Testis (tissue), 3 donors: ENCODE results near the gene SLC29A1. TPM values are rescaled to one million over a fixed set of nuclear protein-coding genes. Genes with fewer than 3 reads are reported as not detected.
A peak's percentile ranks its signal among the peaks of the same experiment; 100 is the strongest.

Experiments
- DNase-seq: peaks from one replicate; pipeline ENCODE4 v3.0.0-alpha.2; 2019
- H3K27ac ChIP-seq, 2 donors: fragments of 200-600 bp; sonication (generic); one replicate each; pipeline ENCODE4 v1.5.1; 2019
- H3K27me3 ChIP-seq: fragments of 200-600 bp; sonication (generic); one replicate; pipeline ENCODE4 v1.5.1; 2019
- H3K36me3 ChIP-seq: fragments of 200-600 bp; sonication (generic); one replicate; pipeline ENCODE4 v1.5.1; 2017; ENCODE audit warnings: low read depth; ENCODE audit errors: missing control alignments
- H3K4me1 ChIP-seq: fragments of 200-600 bp; sonication (generic); one replicate; pipeline ENCODE4 v1.5.1; 2019
- H3K4me3 ChIP-seq, 2 donors: fragments of 200-600 bp; sonication (generic); one replicate each; pipeline ENCODE4 v1.5.1; 2017 to 2019
- H3K9me3 ChIP-seq: fragments of 200-600 bp; sonication (generic); one replicate; pipeline ENCODE4 v1.5.1; 2017
- POLR2A ChIP-seq: fragments of 450-650 bp; IDR thresholded peaks from one replicate; pipeline ENCODE4 v1.6.1; 2017; ENCODE audit warnings: antibody characterized with exemption, mild to moderate bottlenecking, moderate library complexity
- WGBS, 2 donors: methylation state at CpG; one replicate each; pipeline ENCODE4 v1.1.5; 2018; 5-methylcytosine and 5-hydroxymethylcytosine counted together
- intact Hi-C: fragments of 100-400 bp; cut with DNase I; formaldehyde crosslinking; loops from one replicate; pipeline ENCODE4 v1.15.1; 2023; ENCODE audit warnings: low total_unique reads
- polyA plus RNA-seq: library from polyadenylated mRNA; stranded (reverse); fragments of 350-450 nt; fragmentation: Illumina TruSeq; extraction: RNeasy Lipid Tissue Mini Kit (QIAGEN cat#74804); gene quantifications from one replicate; pipeline ENCODE4 v1.2.3, GENCODE V29; 2014; ENCODE audit warnings: low read depth, low replicate concordance; ENCODE audit not compliant: insufficient read depth
- total RNA-seq, 2 donors: library from RNA; depleted of rRNA; stranded (reverse); fragments of >200 nt; gene quantifications; one replicate each; pipeline ENCODE4 v1.2.3, GENCODE V29; 2016
- TF ChIP-seq, protein P1 (sequence below), 3 experiments: fragments of 450-650 bp in 2 of 3; fragments of 200-600 bp in 1 of 3; sonication (generic) in 1 of 3; IDR thresholded peaks; one replicate each; pipeline ENCODE4 v1.5.1; 2016 to 2019; ENCODE audit warnings: antibody characterized with exemption in 3 of 3, mild to moderate bottlenecking in 2 of 3, moderate library complexity in 1 of 3

The SLC29A1 gene
- total and polyA plus RNA-seq, 3 donors from 2014 or later = 41.2 to 70.0 (median 51.3) TPM

DNA sequence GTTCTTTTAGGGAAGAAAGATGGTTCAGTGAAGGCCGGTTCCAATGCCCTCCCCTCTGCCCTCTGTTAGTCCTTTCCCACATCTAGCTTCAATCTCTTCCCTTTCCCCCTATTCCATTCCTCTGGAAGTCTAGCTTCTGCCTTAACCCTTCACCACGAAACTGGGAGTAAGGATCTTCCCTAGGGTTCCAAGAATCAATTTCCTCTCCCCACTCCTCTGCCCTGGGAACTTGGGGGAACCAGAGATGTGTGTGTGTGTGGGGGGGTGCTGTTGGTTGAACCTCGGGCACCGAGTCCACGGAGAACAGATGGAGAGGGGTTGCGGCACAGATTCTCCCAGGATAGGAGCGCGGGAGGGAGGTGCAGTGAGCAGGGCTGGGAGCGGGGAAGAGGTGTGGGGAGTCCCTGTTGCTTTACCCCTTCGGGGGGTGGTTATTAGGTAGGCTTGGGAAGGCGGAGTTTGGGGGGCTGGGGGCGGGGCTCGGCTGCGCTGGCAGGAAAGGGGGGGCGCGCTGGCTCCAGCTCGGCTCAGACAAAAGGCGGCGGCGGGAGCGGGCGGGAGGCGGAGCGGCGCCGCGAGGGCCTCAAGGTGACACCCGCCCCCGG is 46.6 kb downstream of the SLC29A1 start, which contains the start of gene TMEM151B:
Gene TMEM151B (plus strand): TSS at position 530 of the 605 bp plus-strand sequence. CDS start 293 bp downstream, outside the sequence.
- Histone ChIP-seq H3K27me3 (no peaks in the 10 kb centered on the region), H3K27ac (no peak within 1 kb of the TSS)

DNA sequence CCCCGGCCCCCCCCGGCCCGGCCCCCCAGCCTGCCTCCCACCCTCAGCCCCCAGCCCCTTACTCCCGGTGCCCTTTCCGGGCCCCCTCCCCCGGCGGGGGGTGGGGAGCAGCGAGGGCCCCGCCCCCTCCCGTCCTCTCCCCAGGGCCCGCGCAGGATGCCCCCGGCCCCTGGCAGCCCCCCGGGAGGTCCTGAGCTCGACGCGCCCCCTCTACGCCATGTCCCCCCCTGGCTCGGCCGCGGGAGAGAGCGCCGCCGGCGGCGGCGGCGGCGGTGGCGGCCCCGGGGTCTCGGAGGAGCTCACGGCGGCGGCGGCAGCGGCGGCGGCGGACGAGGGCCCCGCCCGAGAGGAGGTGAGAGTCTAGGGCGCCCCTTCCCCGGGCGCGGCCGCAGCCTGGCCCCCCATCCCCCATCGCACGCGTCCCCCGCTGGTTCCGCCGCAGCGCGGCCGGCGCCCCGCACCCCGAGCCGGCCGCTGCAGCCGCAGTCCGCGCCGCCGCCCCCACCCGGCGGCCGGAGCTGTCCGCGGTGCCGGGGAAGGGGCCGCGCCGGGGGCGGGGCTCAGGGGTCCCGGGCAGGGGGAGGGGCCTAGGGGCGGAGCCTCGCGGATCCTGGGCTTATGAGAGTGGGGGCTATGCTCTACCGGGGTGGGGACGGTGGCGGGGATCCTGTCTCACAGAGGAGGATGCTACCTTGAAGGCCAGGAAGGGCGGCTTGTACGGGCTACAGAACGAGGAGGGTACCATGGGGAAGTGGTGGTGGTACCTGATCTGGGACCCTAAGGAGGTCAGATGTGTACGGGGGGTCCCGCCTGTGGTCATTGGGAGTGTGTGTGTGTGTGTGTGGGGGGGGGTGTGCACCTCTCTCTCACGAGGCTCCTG is 47.4 kb downstream of the SLC29A1 start:
- intact Hi-C loops = no loop called here
- Histone ChIP-seq H3K27ac (no peak overlapping the region), H3K27me3 (no peaks in the 10 kb centered on the region), H3K36me3 (no peaks in the 10 kb centered on the region), H3K4me1 (no peaks in the 10 kb centered on the region), H3K4me3 (peak overlapping the region in 1 of 2 donors; percentile 41), H3K9me3 (no peaks in the 10 kb centered on the region)
- 4 to 8% methylated on average over 7 to 23 of the region's 90 CpGs for WGBS, 2 donors
- no peak for DNase-seq
- TF ChIP-seq POLR2A = no peak
- TF ChIP-seq, protein P1, sequence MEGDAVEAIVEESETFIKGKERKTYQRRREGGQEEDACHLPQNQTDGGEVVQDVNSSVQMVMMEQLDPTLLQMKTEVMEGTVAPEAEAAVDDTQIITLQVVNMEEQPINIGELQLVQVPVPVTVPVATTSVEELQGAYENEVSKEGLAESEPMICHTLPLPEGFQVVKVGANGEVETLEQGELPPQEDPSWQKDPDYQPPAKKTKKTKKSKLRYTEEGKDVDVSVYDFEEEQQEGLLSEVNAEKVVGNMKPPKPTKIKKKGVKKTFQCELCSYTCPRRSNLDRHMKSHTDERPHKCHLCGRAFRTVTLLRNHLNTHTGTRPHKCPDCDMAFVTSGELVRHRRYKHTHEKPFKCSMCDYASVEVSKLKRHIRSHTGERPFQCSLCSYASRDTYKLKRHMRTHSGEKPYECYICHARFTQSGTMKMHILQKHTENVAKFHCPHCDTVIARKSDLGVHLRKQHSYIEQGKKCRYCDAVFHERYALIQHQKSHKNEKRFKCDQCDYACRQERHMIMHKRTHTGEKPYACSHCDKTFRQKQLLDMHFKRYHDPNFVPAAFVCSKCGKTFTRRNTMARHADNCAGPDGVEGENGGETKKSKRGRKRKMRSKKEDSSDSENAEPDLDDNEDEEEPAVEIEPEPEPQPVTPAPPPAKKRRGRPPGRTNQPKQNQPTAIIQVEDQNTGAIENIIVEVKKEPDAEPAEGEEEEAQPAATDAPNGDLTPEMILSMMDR (IDR thresholded peaks at IDR 0.05) = no peak

More for the DNA sequence above, 46.6 kb downstream of the SLC29A1 start, which contains the start of gene TMEM151B:
- WGBS, 2 donors = 11 to 33% methylated on average over 12 to 29 of the region's 29 CpGs
- H3K4me1 ChIP-seq = no peaks in the 10 kb centered on the region
- no peak for DNase-seq
- H3K9me3 ChIP-seq = no peaks in the 10 kb centered on the region
- peak within 1 kb of the TSS in 1 of 2 donors; percentile 41 for H3K4me3 ChIP-seq
- H3K36me3 ChIP-seq = no peaks in the 10 kb centered on the region
- TF ChIP-seq, protein P1 (IDR thresholded peaks at IDR 0.05) = no peak
- no peak for TF ChIP-seq POLR2A
- intact Hi-C loops = loop anchor here (10.0 kb wide), 1 partner anchor 185 kb away; no protein-coding TSS in a partner anchor

DNA sequence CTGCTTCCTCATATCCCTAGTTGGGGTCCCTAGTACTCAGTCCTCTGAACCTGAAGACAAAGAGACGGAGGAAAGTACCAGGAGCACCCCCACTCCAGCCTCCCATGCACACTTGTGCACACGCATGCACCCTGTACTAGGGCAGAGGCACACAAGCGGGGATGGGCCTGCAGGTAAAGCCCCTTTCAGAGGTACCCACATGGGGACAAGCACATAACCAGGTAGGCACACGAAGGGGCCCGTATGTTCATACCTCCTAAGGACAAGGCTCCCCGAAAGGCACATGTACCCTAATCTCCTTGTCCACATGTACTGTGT is 48.0 kb downstream of the SLC29A1 start:
- Histone ChIP-seq H3K4me3 (no peak overlapping the region), H3K4me1 (no peaks in the 10 kb centered on the region), H3K27me3 (no peaks in the 10 kb centered on the region), H3K27ac (no peak overlapping the region), H3K9me3 (no peaks in the 10 kb centered on the region), H3K36me3 (no peaks in the 10 kb centered on the region)
- TF ChIP-seq, protein P1 (IDR thresholded peaks at IDR 0.05) = no peak
- no peak for TF ChIP-seq POLR2A
- DNase-seq = no peak
- intact Hi-C loops = no loop called here
- 75 to 90% methylated on average over 4 to 6 of the region's 6 CpGs for WGBS, 2 donors

DNA sequence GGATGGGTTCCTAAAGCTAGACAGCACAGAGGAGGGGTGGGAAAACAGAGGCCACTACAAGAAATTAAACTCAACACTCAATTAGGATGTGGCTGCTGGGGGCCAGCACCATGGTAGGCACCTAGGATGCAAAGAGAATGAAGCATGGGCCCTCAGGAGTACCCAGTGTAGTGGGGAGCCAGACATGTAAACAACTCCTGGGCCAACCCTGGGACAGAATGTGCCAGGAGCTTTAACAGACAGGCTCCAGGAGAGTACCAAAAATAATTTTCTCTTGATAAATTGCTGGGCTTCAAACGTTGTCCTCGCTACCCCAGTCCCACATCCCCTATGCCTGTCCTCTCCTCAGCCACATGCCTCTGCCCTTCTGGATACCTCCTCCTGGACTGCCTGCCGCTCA is 48.5 kb downstream of the SLC29A1 start:
- intact Hi-C loops = no loop called here
- Histone ChIP-seq H3K9me3 (no peaks in the 10 kb centered on the region), H3K27me3 (no peaks in the 10 kb centered on the region), H3K4me1 (no peaks in the 10 kb centered on the region), H3K36me3 (no peaks in the 10 kb centered on the region), H3K27ac (no peak overlapping the region), H3K4me3 (no peak overlapping the region)
- 71 to 72% methylated on average over 3 of the region's 3 CpGs for WGBS, 2 donors
- no peak for TF ChIP-seq POLR2A
- TF ChIP-seq, protein P1 (IDR thresholded peaks at IDR 0.05) = no peak
- DNase-seq = no peak
